SKM-1 (cell line): ENCODE data around the gene KRT15.
"Not testable (repeated sequence)": the region's sequence is repeated elsewhere in the genome, so short reads cannot be mapped to it uniquely, and the experiment has no call there.

Experiments used
- DNase-seq: peaks from one replicate; lab custom pipeline; 2025; ENCODE audit not compliant: unreplicated experiment; lab: John Stamatoyannopoulos, UW

KRT15 gene

DNA sequence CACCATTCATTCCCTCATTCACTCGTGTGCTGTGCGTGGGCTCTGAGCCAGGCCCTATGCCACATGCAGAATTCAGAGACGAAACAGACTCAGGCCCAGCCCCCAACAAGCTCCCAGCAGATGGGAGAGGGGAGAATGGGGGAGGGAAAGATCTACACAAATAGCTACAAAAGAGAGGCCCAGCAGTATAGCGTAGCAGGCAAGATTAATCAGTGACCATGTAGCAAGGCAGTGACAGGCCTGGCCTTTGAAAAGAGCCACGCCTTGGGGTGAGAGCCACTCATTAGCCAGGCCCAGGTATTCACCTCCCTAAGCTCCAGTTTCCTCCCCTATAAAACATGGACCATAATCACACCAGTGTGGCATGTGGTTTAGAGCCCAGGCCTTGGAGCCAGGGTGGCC, 25.8 kb upstream of the KRT15 start:
- DNase-seq, result no peak

GRCh38 chr17:41542786-41543185, 24.1 kb upstream of the KRT15 start:
- DNase-seq, result not testable (repeated sequence)

DNA sequence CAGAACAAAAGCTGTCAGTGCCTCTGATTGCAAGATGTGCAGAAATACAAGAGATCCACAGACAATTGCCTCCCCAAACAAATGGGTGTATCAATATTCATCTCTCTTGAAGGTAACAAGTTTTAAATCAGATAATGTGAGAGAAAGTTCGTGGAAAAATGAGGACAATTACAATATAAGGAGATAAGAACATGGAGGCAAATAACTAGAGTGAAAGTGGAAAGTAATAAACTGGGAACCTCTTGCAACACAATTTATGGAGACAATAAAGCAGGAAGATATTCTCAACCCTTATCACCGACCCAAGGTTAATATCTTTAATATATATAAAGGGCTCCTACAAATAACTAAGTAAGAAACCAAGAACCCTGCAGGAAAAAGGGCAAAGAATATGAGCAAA, 23.7 kb upstream of the KRT15 start:
- no peak for DNase-seq

- no peak for DNase-seq
Observed at GRCh38 chr17:41540921-41541625, 22.4 kb upstream of the KRT15 start.

DNA sequence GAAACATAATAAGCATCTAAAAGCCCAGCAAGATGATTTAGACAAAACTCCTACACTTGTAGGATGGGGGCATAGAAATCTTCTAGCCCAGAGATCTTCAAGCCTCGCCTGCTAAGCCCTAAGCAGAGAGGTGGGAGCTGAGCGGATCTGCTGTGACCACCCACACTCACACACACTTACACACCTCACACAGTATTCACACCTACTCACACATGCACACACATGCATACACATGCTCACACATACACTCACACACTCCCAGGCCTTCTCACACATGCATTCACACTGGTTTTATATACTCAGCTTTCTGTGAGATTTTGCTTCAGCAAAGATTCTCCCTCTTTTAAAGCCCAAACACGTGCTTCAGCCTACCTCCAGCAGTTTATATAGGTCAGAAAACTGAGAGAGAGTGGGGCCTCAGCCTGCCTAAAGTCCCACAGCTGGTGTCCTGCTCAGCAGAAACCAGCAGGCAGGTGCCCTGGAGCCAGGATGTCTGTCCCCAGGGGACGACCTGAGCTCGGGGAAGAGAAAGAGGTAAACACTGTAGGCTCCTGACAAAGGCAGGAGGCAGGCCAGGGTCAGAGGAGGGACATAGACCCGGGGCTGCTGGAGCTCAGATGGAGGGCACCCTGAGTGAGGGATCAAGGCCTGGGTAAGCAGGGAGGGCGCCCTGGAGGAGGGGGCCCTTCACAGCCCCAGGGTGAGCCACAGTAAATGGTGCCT, 21.4 kb upstream of the KRT15 start:
- DNase-seq, result no peak

DNA sequence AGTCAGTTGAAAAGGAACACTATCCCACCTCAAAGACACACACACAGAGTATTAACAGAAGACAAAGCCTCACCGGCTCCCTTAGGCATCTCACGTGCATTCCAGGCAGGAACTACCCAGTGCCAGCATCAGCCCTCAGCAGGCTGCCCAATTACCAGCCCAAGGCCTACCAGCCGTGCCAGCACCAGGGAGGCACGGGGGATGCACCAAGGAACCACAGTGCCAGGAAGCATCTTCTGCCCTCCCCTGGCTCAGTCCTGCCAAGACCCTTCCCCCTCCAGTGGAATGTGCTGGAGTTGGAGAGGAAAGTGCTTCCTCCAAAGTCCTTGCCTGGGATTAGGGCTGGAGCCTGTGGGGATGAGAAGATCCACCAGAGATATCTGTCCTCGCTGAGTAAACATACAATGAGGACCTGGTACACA, 20.4 kb upstream of the KRT15 start:
- DNase-seq, result no peak

DNA sequence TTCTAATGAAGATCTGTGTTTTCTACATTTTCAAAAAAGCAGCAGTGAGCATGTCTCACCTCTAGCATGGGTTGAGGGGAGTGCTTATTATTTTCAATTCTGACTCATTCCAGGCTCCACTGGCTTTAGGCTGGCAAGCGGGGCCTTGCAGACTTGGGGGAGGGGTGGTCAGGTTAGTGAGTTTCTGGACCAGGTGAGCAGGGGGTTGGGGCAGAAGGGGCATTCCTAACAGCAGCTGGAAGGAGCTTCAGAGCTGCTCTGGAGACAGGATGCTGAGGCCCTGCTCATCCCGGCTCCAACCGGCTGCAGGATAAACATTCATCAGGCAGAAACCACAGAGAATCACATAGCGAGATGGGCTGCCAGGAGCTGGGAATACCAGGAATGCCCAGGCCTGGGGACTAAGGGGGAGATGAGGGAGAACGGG, 19.9 kb upstream of the KRT15 start:
- no peak for DNase-seq

DNA sequence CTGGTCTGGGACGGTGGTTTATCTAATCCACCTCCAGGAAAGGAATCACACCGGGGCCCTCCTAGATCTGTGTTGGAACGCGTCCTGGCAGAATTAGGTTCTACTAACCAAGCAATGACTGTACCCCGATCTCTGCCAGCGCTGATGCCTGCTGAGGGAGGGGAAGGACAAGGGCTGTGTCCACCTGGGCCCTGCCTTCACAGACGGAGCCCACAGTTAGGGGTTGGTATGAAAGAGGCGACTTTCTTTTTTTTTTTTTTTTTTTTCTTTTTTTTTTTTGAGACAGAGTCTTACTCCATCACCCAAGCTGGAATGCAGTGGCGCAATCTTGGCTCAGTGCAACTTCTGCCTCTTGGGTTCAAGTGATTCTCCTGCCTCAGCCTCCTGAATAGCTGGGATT, 19.3 kb upstream of the KRT15 start:
- no peak for DNase-seq

DNA sequence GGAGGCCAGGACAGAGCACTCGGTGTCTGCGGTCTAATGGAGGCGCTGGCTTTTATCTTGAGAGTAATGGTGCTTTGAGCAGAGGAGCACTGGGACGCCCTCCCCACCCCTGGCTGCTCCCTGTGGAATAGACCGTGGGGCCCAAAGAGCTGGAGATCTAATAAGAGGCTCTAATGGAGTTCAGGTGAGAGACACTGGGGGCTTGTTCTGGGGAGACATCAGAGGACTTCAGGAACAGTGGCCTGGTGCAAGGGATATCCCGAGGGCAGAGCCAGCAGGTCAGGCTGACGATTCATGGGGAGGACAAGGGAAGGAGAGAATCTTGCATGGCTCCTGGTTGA, 18.9 kb upstream of the KRT15 start:
- no peak for DNase-seq

- no peak for DNase-seq
Observed at GRCh38 chr17:41536741-41537613, 18.3 kb upstream of the KRT15 start.

GRCh38 chr17:41535764-41536481, 17.2 kb upstream of the KRT15 start:
- DNase-seq, result no peak

- DNase-seq, result no peak
Observed at GRCh38 chr17:41534899-41535546, 16.3 kb upstream of the KRT15 start.

DNA sequence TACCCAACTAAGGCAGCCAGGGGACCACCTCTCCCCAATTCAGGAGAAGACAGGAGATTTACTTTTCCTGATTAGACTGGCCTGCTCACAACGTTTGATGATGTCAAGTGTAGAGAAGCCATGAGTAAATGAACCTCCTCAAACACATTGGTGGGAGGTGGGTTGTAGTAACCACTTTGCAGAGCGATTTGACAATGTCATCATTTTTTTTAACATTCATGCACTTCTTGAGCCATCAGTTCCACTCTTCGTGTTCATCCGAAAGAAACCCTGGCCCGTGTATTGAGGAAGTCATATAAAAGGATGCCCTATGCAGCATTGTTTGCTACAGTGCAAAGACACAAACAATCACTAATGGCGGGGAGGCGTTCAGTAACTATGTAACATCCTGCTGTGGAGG, 14.9 kb upstream of the KRT15 start:
- no peak for DNase-seq

DNA sequence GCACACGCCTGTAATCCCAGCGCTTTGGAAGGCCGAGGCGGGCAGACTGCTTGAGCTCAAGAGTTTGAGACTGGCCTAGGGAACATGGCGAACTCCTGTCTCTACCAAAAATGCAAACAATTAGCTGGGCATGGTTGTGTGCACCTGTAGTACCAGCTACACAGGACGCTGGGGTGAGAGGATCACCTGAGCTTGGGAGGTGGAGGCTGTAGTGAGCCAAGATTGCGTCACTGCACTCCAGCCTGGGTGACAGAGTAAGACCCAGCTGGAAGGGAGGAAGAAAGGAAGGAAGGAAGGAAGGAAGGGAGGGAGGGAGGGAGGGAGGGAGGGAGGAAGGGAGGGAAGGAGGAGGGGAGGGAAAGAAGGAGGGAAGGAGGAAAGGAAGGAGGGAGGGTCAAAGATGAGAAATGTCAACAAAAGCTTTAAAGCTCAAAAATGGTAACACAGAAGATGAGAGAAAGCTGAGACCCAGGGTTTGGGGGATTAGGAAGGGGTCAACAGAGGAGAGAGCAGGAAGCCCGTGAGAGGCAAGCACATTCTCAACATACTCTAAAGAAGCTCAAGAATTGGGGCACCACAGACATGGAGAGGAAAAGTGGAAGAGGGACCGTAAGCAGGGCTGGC, 14.4 kb upstream of the KRT15 start:
- DNase-seq, result no peak

DNA sequence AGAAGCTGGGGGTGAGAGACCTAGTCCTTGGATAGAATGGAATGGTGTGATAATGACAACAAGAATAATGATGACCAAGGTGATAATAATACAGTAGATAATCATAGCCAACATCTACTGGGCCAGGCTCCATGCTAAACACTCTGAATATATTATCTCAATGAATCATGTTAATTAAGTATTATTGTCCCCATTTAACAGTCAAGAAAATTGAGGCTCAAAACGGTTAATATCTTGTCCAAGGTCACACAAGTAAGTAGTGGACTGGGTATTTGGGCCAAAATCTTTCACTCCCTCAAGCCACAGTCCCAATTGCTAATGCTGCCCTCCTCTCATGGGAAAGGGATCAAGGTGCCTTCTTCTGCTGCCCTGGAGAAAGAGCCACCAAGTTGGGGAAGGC, 13.3 kb upstream of the KRT15 start:
- no peak for DNase-seq

- DNase-seq, result no peak
Observed at GRCh38 chr17:41530062-41531048, 11.7 kb upstream of the KRT15 start.

DNA sequence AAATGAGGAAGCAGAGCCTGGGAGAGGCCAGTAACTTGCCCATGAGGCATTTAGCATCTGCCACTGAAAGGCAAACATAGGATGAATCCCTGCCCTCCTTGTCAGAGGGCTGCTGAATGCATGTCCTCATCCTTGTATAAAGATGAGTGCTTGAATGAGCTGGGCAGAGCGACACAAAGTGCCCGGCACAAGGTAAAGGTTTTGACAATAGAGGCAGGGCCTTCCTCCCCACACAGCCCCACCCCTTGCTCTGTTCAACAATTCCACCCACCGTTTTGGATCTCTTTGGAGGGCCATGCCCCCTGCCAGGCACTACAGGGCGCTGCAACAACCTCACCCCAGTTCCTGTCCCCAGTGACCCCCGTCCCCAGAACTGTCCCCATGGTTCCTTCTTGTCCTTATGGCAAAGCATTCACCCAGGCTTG, 10.8 kb upstream of the KRT15 start:
- no peak for DNase-seq

DNA sequence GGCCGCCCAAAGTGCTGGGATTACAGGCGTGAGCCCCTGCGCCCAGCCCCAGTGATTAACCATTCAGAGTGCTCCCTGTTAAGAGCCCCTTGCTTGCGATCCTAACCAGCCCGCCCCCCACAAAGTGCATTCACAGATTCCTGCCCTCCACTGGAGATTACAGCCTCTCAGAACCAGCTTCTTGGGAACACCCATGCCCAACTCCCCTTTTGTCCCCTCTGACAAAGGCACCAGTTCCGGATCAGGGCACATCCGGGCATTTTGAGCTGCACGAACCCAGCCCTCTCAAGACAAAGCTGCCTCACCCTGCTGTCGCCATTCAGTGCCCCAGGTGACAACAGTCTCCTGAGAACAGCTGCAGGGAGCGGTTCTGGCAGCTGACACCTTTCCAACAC, 10.3 kb upstream of the KRT15 start:
- no peak for DNase-seq
